Effector memory CD4-positive, alpha-beta T cell (primary cell): ENCODE measurements around the gene FREY1.

ENCODE experiments used
- DNase-seq, 3 donors: peaks; one replicate each; pipeline ENCODE4 v3.0.0-alpha.2; 2020
- H3K27ac ChIP-seq: 2 replicates; pipeline ENCODE4 v1.7.0; 2013; ENCODE audit warnings: mild to moderate bottlenecking, low read length, moderate library complexity; ENCODE audit not compliant: insufficient read depth, poor library complexity, severe bottlenecking
- H3K27me3 ChIP-seq: replicated peaks from 2 replicates; pipeline ENCODE4 v1.7.0; 2013; ENCODE audit warnings: mild to moderate bottlenecking, low read length; ENCODE audit not compliant: insufficient read depth, control insufficient read depth, poor library complexity, severe bottlenecking
- H3K36me3 ChIP-seq: 2 replicates; pipeline ENCODE4 v1.7.0; 2013; ENCODE audit warnings: mild to moderate bottlenecking, low read length, moderate library complexity; ENCODE audit not compliant: control insufficient read depth, insufficient read depth
- H3K4me1 ChIP-seq: 2 replicates; pipeline ENCODE4 v1.7.0; 2013; ENCODE audit warnings: low read length, mild to moderate bottlenecking; ENCODE audit not compliant: control insufficient read depth, insufficient read depth, poor library complexity, severe bottlenecking
- H3K4me3 ChIP-seq: 2 replicates; pipeline ENCODE4 v1.7.0; 2013; ENCODE audit warnings: low read length, low read depth, mild to moderate bottlenecking; ENCODE audit not compliant: insufficient read depth, poor library complexity, severe bottlenecking
- H3K9me3 ChIP-seq: 2 replicates; pipeline ENCODE4 v1.7.0; 2013; ENCODE audit warnings: mild to moderate bottlenecking, low read length, moderate library complexity; ENCODE audit not compliant: control insufficient read depth

Gene FREY1

GRCh38 chr11:45921561-45922424 is 14.7 kb upstream of the FREY1 start:
- H3K9me3 ChIP-seq = no peaks in the 10 kb centered on the region
- H3K36me3 ChIP-seq = no peaks in the 10 kb centered on the region
- H3K27ac ChIP-seq = peak overlapping the region; percentile 37
- no peaks in the 10 kb centered on the region for H3K27me3 ChIP-seq
- peak in 1 of 3 donors; percentile 15 for DNase-seq
- peaks cover 38% of the 10 kb centered on the region for H3K4me1 ChIP-seq
- H3K4me3 ChIP-seq = peak overlapping the region; percentile 66

DNA sequence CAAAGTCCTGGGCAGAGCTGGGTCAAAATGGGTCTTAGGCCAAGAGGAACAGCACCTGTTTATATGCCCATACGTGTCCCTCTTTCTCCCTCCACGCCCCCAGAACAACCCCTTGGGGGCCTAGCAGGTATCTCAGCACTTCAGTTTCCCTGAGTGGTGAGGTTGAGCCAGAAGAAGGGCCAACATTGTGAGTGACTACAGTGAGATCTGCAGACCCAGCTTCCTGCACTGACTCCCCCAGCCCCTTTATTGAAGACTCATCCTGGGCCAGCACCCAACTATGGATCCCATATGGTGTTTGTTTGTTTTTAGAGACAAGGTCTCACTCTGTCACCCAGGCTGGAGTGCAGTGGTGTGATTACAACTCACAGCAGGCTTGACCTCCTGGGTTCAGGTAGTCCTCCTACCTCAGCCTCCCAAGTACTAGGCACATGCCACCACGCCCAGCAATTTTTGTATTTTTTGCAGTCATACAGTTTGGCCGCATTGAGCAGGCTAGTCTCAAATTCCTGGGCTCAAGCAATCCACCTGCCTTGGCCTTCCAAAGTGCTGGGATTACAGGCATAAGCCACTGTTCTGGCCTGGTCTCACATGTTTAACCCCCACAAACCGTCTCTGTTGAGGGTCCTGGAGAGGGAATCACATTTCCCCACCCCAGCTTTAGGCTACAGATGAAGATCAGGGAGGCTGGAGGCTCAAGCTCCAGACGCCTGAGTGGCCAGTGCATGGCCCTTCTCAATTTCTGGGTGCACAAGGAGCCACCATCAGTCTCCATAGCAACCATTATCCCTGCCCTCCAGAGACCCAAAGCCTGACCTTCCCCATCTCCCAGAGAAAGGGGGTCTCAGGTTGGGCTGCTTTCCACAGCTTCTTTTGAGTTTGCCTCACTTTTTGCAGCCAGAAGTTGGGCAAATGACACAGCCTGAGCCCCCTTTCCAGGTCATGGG is 13.7 kb upstream of the FREY1 start:
- no peaks in the 10 kb centered on the region for H3K9me3 ChIP-seq
- peaks cover 43% of the 10 kb centered on the region for H3K4me1 ChIP-seq
- H3K36me3 ChIP-seq = peaks cover 4% of the 10 kb centered on the region
- H3K4me3 ChIP-seq = no peak overlapping the region
- no peak overlapping the region for H3K27ac ChIP-seq
- DNase-seq = no peak
- no peaks in the 10 kb centered on the region for H3K27me3 ChIP-seq

- Histone ChIP-seq H3K9me3 (no peaks in the 10 kb centered on the region), H3K4me1 (peaks cover 43% of the 10 kb centered on the region), H3K4me3 (no peak overlapping the region), H3K27ac (no peak overlapping the region), H3K36me3 (peaks cover 13% of the 10 kb centered on the region), H3K27me3 (no peaks in the 10 kb centered on the region)
- no peak for DNase-seq
These were observed 12.9 kb upstream of the FREY1 start for GRCh38 chr11:45919806-45920530.

DNA sequence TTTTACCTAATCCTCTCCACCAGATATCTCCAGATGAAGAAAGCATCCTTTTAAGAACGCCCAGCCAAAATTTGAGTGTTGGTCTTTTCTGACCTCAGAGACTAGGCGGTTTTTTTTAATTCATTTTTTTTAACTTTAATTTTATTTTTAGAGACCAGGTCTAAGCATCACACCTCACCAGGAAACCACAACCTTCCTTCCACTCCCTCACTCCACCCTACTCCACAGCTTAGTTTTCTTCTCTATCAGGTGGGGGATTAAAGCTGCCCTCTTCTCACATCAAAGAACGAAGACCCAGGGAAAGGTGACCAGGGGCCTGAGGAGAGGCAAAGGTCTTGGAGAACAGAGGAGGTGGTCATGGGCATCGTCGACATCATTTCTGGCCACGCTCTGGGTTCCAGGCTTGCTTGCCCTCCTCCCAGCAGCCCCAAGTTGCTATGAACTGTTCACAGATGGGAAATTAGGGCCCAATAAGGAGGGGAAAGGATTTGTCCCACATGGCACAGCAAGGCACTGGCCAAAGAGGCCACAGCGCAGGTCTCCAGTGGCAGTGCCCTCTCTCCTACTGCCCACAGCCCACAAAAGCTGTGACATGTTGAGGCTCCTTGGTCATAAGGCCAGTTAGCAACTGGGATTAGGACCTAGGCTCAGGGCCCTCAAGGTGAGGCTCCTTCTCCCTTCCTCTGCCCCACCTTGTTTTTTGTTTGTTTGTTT is 12.0 kb upstream of the FREY1 start:
- no peak for DNase-seq
- peak overlapping the region; percentile 75 for H3K4me3 ChIP-seq
- H3K27me3 ChIP-seq = no peaks in the 10 kb centered on the region
- H3K9me3 ChIP-seq = no peaks in the 10 kb centered on the region
- peaks cover 21% of the 10 kb centered on the region for H3K36me3 ChIP-seq
- H3K27ac ChIP-seq = peak overlapping the region; percentile 89
- H3K4me1 ChIP-seq = peaks cover 43% of the 10 kb centered on the region

- Histone ChIP-seq H3K27me3 (no peaks in the 10 kb centered on the region), H3K4me1 (peaks cover 43% of the 10 kb centered on the region), H3K4me3 (peak overlapping the region; percentile 75), H3K9me3 (no peaks in the 10 kb centered on the region), H3K27ac (peak overlapping the region; percentile 89), H3K36me3 (peaks cover 28% of the 10 kb centered on the region)
- peak; percentile 40 to 63 (median 44) for DNase-seq
These were observed 11.4 kb upstream of the FREY1 start for GRCh38 chr11:45918331-45918941.

GRCh38 chr11:45917623-45918330 is 10.7 kb upstream of the FREY1 start, which contains the start of gene PEX16:
Gene PEX16 (minus strand): TSS chr11:45917877. CDS start chr11:45917811, 66 bp downstream.
- Histone ChIP-seq H3K27ac (peak within 1 kb of the TSS; percentile 89), H3K4me3 (peak within 1 kb of the TSS; percentile 75), H3K36me3 (peaks cover 35% of the 10 kb centered on the region), H3K4me1 (peaks cover 43% of the 10 kb centered on the region), H3K9me3 (no peaks in the 10 kb centered on the region), H3K27me3 (no peaks in the 10 kb centered on the region)
- DNase-seq = peak; percentile 94 to 95 (median 95)

DNA sequence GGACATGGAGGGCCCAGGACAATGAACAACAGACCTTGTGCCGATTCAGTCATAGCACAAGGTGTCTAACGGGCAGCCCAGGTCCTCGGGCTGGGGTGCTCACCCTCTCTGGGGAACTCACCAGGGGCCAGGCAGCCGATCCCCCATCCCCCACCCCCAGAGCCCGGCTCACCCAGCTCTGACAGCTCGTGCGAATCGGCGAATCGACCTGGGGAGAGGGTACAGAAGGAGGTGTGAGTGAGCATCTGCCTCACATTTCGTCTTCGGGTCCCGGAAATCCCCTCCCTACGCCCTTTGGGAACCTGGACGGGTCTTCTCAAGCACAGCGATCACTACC is 10.2 kb upstream of the FREY1 start:
- DNase-seq = no peak
- Histone ChIP-seq H3K27ac (peak overlapping the region; percentile 89), H3K4me1 (peaks cover 40% of the 10 kb centered on the region), H3K4me3 (peak overlapping the region; percentile 75), H3K9me3 (no peaks in the 10 kb centered on the region), H3K36me3 (peaks cover 35% of the 10 kb centered on the region), H3K27me3 (no peaks in the 10 kb centered on the region)

DNA sequence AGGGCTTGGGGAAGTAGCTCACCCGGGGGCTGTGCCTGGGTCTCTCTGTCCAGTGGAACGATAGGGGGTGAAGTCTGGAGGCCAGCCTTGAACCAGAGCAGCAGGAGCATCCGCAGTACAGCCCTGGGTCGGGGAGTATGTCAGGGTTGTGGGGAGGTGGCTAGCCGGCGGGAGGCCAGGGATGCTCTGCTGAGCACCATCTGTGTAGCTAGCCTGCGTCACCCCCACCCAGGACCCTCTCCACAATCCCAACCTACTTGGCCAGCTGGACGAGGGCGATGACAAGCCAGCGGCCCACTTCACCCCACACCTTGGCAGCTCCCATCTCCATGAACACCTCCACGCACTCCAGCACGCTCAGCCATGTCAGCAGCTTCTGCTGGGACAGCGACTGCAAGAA is 8.4 kb upstream of the FREY1 start:
- H3K36me3 ChIP-seq = peaks cover 53% of the 10 kb centered on the region
- no peaks in the 10 kb centered on the region for H3K9me3 ChIP-seq
- H3K27me3 ChIP-seq = no peaks in the 10 kb centered on the region
- peaks cover 34% of the 10 kb centered on the region for H3K4me1 ChIP-seq
- H3K27ac ChIP-seq = no peak overlapping the region
- DNase-seq = no peak
- H3K4me3 ChIP-seq = no peak overlapping the region
